ENCODE data around the gene CDH23.

- TF ChIP-seq POLR2A (IDR thresholded peaks at IDR 0.05) (no peak), CTCF (IDR thresholded peaks at IDR 0.05) (no peak), POLR2AphosphoS5 (IDR thresholded peaks at IDR 0.05) (no peak)
Observed at GRCh38 chr10:71630168-71630567, 233.4 kb downstream of the CDH23 start.

All from suprapubic skin (tissue), 4 donors.